ENCODE measurements around the gene MGMT.
A peak's percentile ranks its signal among the peaks of the same experiment; 100 is the strongest.

GRCh38 chr10:129483430-129484010 is 16.5 kb downstream of the MGMT start:
- TF ChIP-seq GABPA (IDR thresholded peaks at IDR 0.05 in 1 of 2, conservative IDR thresholded peaks at IDR 0.05 in 1 of 2) (no peak), TAF1 (conservative IDR thresholded peaks at IDR 0.05) (no peak), RAD21 (IDR thresholded peaks at IDR 0.05) (peak in 1 of 2 donors; percentile 5)

Data from liver (tissue), 2 donors.